HG02943 (cell line): ENCODE measurements around the gene GRM8.

Source experiments
- ATAC-seq: cut with Tn5 transposase; IDR thresholded peaks from one replicate; pipeline ENCODE4 v1.9.1; 2021; ENCODE audit warnings: mild to moderate bottlenecking, low read depth, moderate library complexity; ENCODE audit not compliant: unreplicated experiment

Gene GRM8

GRCh38 chr7:126398285-126398684 is 854.5 kb downstream of the GRM8 start:
- ATAC-seq = no peak

GRCh38 chr7:126394406-126394805 is 858.3 kb downstream of the GRM8 start:
- no peak for ATAC-seq
